Measurements from ENCODE around the gene ANKRD40. TPM values are rescaled to one million over a fixed set of nuclear protein-coding genes. Genes with fewer than 3 reads are reported as not detected.

Gene ANKRD40
- total RNA-seq, 1 experiment from 2014 or later: 33.5 TPM

DNA sequence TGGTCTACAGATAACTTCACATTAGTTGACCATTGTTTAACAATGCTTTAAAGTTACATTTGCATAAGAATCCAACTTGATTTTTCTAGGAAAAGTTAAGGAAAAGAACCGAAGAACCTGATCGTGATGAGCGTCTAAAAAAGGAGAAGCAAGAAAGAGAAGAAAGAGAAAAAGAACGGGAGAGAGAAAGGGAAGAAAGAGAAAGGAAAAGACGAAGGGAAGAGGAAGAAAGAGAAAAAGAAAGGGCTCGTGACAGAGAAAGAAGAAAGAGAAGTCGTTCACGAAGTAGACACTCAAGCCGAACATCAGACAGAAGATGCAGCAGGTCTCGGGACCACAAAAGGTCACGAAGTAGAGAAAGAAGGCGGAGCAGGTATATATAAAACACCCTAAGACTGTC, 37.9 kb upstream of the ANKRD40 start:
- TF ChIP-seq, protein P1, sequence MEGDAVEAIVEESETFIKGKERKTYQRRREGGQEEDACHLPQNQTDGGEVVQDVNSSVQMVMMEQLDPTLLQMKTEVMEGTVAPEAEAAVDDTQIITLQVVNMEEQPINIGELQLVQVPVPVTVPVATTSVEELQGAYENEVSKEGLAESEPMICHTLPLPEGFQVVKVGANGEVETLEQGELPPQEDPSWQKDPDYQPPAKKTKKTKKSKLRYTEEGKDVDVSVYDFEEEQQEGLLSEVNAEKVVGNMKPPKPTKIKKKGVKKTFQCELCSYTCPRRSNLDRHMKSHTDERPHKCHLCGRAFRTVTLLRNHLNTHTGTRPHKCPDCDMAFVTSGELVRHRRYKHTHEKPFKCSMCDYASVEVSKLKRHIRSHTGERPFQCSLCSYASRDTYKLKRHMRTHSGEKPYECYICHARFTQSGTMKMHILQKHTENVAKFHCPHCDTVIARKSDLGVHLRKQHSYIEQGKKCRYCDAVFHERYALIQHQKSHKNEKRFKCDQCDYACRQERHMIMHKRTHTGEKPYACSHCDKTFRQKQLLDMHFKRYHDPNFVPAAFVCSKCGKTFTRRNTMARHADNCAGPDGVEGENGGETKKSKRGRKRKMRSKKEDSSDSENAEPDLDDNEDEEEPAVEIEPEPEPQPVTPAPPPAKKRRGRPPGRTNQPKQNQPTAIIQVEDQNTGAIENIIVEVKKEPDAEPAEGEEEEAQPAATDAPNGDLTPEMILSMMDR (conservative IDR thresholded peaks at IDR 0.05): no peak
- no peak for TF ChIP-seq EZH2 (IDR thresholded peaks at IDR 0.05; ENCODE audit: low read depth)
- DNase-seq: no peak

DNA sequence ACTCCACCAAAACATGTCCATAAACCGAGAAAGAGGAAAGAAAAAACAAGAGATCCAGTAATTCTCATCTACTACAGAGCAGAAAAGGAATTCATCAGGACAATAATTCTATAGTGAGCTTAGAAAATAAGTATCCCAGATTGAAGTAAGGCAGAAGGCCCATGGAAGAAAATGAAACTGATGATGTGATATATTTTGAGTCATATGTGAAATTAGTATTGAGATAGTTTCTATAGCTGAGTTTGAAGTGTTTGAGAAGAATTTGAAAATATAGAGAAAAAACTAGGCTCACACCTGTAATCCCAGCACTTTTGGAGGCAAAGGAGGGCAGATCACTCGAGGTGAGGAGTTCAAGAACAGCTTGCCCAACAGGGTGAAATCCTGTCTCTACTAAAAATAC, 31.4 kb upstream of the ANKRD40 start:
- no peak for DNase-seq
- ChIA-PET CTCF (no interaction called here), POLR2A (ENCODE audit: unreplicated experiment) (interaction anchor here (0.6 kb wide), 1 partner anchor 196 kb away, joined by 3 read pairs; no protein-coding TSS in a partner anchor)
- H3K4me2 ChIP-seq: no peak overlapping the region
- intact Hi-C loops (cut with micrococcal nuclease; ENCODE audit: unreplicated experiment): no loop called here
- TF ChIP-seq, protein P1 (conservative IDR thresholded peaks at IDR 0.05): no peak
- TF ChIP-seq EZH2 (IDR thresholded peaks at IDR 0.05; ENCODE audit: low read depth): no peak
- H3K9me2 ChIP-seq (ENCODE audit: insufficient read depth): no peaks in the 10 kb centered on the region
- H3K4me1 ChIP-seq (replicated peaks; ENCODE audit: insufficient read depth): 0 out of 2 replicates have a peak, but pooled peaks cover 6% of the 10 kb centered on the region
- no peak overlapping the region for H2AFZ ChIP-seq
- no peak overlapping the region for H3K27ac ChIP-seq
- H3F3A ChIP-seq (ENCODE audit: insufficient read depth, low read depth): peaks cover 50% of the 10 kb centered on the region
- H3K27me3 ChIP-seq (ENCODE audit: insufficient read depth, low read depth): no peaks in the 10 kb centered on the region
- H3K4me3 ChIP-seq: no peak overlapping the region
- H3K36me3 ChIP-seq (ENCODE audit: low read depth): peaks cover 69% of the 10 kb centered on the region
- BruUV-seq (replicated peaks): no TSS peak
- H3K9me3 ChIP-seq (ENCODE audit: insufficient read depth, low read depth): no peaks in the 10 kb centered on the region
- peaks cover 85% of the 10 kb centered on the region for H4K20me1 ChIP-seq (ENCODE audit: insufficient read depth)
- H3K79me2 ChIP-seq (ENCODE audit: low read depth): peaks cover 82% of the 10 kb centered on the region

More for the DNA sequence above, 37.9 kb upstream of the ANKRD40 start:
- ChIA-PET POLR2A (ENCODE audit: unreplicated experiment) (no interaction called here), CTCF (no interaction called here)
- intact Hi-C loops (cut with micrococcal nuclease; ENCODE audit: unreplicated experiment): no loop called here
- Histone ChIP-seq H3K79me2 (ENCODE audit: low read depth) (peaks cover 24% of the 10 kb centered on the region; the same call in 1 of the 2 replicates), H3K4me3 (no peak overlapping the region), H3K36me3 (ENCODE audit: low read depth) (peaks cover 90% of the 10 kb centered on the region), H2AFZ (no peak overlapping the region), H3K9me3 (ENCODE audit: insufficient read depth, low read depth) (no peaks in the 10 kb centered on the region), H3K4me2 (no peak overlapping the region), H3F3A (ENCODE audit: insufficient read depth, low read depth) (peaks cover 75% of the 10 kb centered on the region), H3K9me2 (ENCODE audit: insufficient read depth) (no peaks in the 10 kb centered on the region), H3K27me3 (ENCODE audit: insufficient read depth, low read depth) (no peaks in the 10 kb centered on the region), H3K27ac (no peak overlapping the region), H3K4me1 (replicated peaks; ENCODE audit: insufficient read depth) (no peaks in the 10 kb centered on the region), H4K20me1 (ENCODE audit: insufficient read depth) (peaks cover 57% of the 10 kb centered on the region)
- BruUV-seq (replicated peaks): TSS peak; percentile 88

DNA sequence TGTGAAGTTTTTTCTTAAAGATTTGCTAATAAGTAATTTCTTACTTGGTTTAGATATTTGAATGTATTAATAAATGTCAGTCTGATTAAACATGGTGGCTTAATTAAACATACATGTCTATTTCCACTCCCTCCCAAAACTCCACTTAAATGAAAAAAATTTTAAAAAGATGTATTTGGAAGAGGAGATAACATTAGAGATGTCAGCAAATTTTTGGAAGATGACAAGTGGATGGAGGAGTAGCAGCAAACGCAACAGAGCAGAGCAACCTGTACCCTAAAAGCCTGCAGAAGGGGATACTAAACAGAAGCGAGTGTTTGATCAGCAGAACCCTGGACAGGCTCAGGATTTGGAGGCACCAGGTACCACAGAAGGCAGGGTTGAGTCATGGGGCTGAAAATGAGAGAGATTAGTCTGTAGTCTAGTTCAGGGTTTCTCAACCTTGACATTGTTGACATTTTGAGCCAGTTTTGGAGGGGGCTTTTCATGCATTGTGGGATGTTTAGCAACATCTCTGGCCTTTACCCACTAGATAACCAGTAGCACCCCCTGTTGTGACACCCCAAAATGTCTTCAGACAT, 29.5 kb upstream of the ANKRD40 start:
- Histone ChIP-seq H3K4me1 (replicated peaks; ENCODE audit: insufficient read depth) (0 out of 2 replicates have a peak, but pooled peaks cover 6% of the 10 kb centered on the region), H3K27me3 (ENCODE audit: insufficient read depth, low read depth) (no peaks in the 10 kb centered on the region), H4K20me1 (ENCODE audit: insufficient read depth) (peaks cover 95% of the 10 kb centered on the region), H3K4me2 (no peak overlapping the region), H2AFZ (no peak overlapping the region), H3K79me2 (ENCODE audit: low read depth) (peaks cover 94% of the 10 kb centered on the region), H3K36me3 (ENCODE audit: low read depth) (peaks cover 52% of the 10 kb centered on the region), H3K9me3 (ENCODE audit: insufficient read depth, low read depth) (no peaks in the 10 kb centered on the region), H3F3A (ENCODE audit: insufficient read depth, low read depth) (peaks cover 44% of the 10 kb centered on the region), H3K9me2 (ENCODE audit: insufficient read depth) (no peaks in the 10 kb centered on the region), H3K27ac (0 out of 2 replicates have a peak overlapping the region, but pooled peaks have one; percentile 8), H3K4me3 (no peak overlapping the region)
- TF ChIP-seq EZH2 (IDR thresholded peaks at IDR 0.05; ENCODE audit: low read depth): no peak
- TF ChIP-seq, protein P1 (conservative IDR thresholded peaks at IDR 0.05): no peak
- BruUV-seq (replicated peaks): no TSS peak
- no peak for DNase-seq
- intact Hi-C loops (cut with micrococcal nuclease; ENCODE audit: unreplicated experiment): no loop called here
- POLR2A ChIA-PET (ENCODE audit: unreplicated experiment): no interaction called here
- CTCF ChIA-PET: no interaction called here

Measured in PC-9 (cell line).